ENCODE measurements around the gene DARS2. TPM values are rescaled to one million over a fixed set of nuclear protein-coding genes. Genes with fewer than 3 reads are reported as not detected.
"Not testable (repeated sequence)": the region's sequence is repeated elsewhere in the genome, so short reads cannot be mapped to it uniquely, and the experiment has no call there.

DARS2 gene
- total RNA-seq, 1 experiment from 2014 or later: 18.3 TPM

DNA sequence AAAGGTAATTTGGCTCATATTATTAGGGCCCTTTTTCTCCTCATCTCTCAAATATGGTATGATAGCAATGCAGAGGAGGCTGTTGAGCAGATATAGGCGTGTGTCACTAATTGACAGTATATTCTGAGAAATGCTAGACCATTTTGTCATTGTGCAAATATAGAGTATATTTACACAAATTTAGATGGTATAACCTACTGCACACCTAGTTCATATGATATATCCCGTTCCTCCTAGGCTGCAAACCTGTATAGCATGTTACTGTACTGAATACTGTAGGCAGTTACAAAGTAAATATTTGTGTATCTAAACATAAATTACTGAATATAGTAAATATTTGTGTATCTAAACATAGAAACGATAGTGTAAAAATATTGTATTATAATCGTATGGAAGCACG is 52.3 kb downstream of the DARS2 start:
- no TSS peak for BruUV-seq (replicated peaks)
- Histone ChIP-seq H3K27me3 (ENCODE audit: insufficient read depth, low read depth) (no peaks in the 10 kb centered on the region), H2AFZ (no peak overlapping the region), H3K27ac (no peak overlapping the region), H3K79me2 (ENCODE audit: low read depth) (no peaks in the 10 kb centered on the region), H3K9me2 (ENCODE audit: insufficient read depth) (no peaks in the 10 kb centered on the region), H3K4me1 (replicated peaks; ENCODE audit: insufficient read depth) (no peaks in the 10 kb centered on the region), H3K4me2 (no peak overlapping the region), H4K20me1 (ENCODE audit: insufficient read depth) (no peaks in the 10 kb centered on the region), H3K4me3 (no peak overlapping the region), H3K36me3 (ENCODE audit: low read depth) (no peaks in the 10 kb centered on the region), H3K9me3 (ENCODE audit: insufficient read depth, low read depth) (no peaks in the 10 kb centered on the region), H3F3A (ENCODE audit: insufficient read depth, low read depth) (0 out of 2 replicates have a peak, but pooled peaks cover 3% of the 10 kb centered on the region)
- no peak for DNase-seq
- POLR2A ChIA-PET (ENCODE audit: unreplicated experiment): no interaction called here
- CTCF ChIA-PET: no interaction called here
- intact Hi-C loops (cut with micrococcal nuclease; ENCODE audit: unreplicated experiment): no loop called here
- TF ChIP-seq EZH2 (IDR thresholded peaks at IDR 0.05; ENCODE audit: low read depth): no peak
- TF ChIP-seq, protein P1, sequence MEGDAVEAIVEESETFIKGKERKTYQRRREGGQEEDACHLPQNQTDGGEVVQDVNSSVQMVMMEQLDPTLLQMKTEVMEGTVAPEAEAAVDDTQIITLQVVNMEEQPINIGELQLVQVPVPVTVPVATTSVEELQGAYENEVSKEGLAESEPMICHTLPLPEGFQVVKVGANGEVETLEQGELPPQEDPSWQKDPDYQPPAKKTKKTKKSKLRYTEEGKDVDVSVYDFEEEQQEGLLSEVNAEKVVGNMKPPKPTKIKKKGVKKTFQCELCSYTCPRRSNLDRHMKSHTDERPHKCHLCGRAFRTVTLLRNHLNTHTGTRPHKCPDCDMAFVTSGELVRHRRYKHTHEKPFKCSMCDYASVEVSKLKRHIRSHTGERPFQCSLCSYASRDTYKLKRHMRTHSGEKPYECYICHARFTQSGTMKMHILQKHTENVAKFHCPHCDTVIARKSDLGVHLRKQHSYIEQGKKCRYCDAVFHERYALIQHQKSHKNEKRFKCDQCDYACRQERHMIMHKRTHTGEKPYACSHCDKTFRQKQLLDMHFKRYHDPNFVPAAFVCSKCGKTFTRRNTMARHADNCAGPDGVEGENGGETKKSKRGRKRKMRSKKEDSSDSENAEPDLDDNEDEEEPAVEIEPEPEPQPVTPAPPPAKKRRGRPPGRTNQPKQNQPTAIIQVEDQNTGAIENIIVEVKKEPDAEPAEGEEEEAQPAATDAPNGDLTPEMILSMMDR (conservative IDR thresholded peaks at IDR 0.05): no peak

DNA sequence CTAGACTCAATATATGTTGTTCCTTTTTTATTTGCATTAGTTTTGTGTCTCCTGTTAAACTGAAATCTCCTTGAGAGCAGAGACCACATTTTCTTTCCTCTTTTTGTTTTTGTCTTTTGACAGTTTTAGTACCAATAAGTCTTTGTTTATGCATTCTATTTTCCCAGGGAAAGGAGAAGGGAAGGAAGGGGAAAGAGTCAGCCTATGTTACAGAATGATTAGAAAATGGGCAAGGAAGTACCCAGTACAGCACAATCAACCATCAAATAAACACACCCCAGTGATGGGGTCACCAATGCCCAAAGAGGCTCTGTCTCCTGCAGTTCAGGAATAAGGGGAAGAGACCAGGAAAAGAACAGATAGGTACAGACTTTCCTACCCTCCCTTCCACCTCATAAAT is 53.8 kb downstream of the DARS2 start:
- Histone ChIP-seq H3K9me2 (ENCODE audit: insufficient read depth) (no peaks in the 10 kb centered on the region), H3F3A (ENCODE audit: insufficient read depth, low read depth) (0 out of 2 replicates have a peak, but pooled peaks cover 3% of the 10 kb centered on the region), H4K20me1 (ENCODE audit: insufficient read depth) (no peaks in the 10 kb centered on the region), H3K27ac (no peak overlapping the region), H3K79me2 (ENCODE audit: low read depth) (no peaks in the 10 kb centered on the region), H2AFZ (no peak overlapping the region), H3K9me3 (ENCODE audit: insufficient read depth, low read depth) (no peaks in the 10 kb centered on the region), H3K4me1 (replicated peaks; ENCODE audit: insufficient read depth) (no peaks in the 10 kb centered on the region), H3K27me3 (ENCODE audit: insufficient read depth, low read depth) (no peaks in the 10 kb centered on the region), H3K4me3 (no peak overlapping the region), H3K36me3 (ENCODE audit: low read depth) (no peaks in the 10 kb centered on the region), H3K4me2 (no peak overlapping the region)
- CTCF ChIA-PET: no interaction called here
- no peak for DNase-seq
- TF ChIP-seq EZH2 (IDR thresholded peaks at IDR 0.05; ENCODE audit: low read depth): no peak
- TF ChIP-seq, protein P1 (conservative IDR thresholded peaks at IDR 0.05): no peak
- intact Hi-C loops (cut with micrococcal nuclease; ENCODE audit: unreplicated experiment): no loop called here
- BruUV-seq (replicated peaks): no TSS peak
- POLR2A ChIA-PET (ENCODE audit: unreplicated experiment): no interaction called here

DNA sequence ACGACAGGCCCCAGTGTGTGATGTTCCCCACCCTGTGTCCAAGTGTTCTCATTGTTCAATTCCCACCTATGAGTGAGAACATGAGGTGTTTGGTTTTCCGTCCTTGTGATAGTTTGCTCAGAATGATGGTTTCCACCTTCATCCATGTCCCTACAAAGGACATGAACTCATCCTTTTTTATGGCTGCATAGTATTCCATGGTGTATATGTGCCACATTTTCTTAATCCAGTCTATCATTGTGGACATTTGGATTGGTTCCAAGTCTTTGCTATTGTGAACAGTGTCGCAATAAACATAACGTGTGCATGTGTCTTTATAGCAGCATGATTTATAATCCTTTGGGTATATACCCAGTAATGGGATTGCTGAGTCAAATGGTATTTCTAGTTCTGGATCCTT is 56.6 kb downstream of the DARS2 start:
- H3K27ac ChIP-seq; H2AFZ ChIP-seq; H3K9me3 ChIP-seq (ENCODE audit: insufficient read depth, low read depth); H3K4me2 ChIP-seq; H3K36me3 ChIP-seq (ENCODE audit: low read depth); H3F3A ChIP-seq (ENCODE audit: insufficient read depth, low read depth); H3K79me2 ChIP-seq (ENCODE audit: low read depth); H3K27me3 ChIP-seq (ENCODE audit: insufficient read depth, low read depth); H4K20me1 ChIP-seq (ENCODE audit: insufficient read depth); H3K9me2 ChIP-seq (ENCODE audit: insufficient read depth); DNase-seq; POLR2A ChIA-PET (ENCODE audit: unreplicated experiment); intact Hi-C loops (cut with micrococcal nuclease; ENCODE audit: unreplicated experiment); H3K4me3 ChIP-seq; H3K4me1 ChIP-seq (replicated peaks; ENCODE audit: insufficient read depth); CTCF ChIA-PET; BruUV-seq (replicated peaks): not testable (repeated sequence)

DNA sequence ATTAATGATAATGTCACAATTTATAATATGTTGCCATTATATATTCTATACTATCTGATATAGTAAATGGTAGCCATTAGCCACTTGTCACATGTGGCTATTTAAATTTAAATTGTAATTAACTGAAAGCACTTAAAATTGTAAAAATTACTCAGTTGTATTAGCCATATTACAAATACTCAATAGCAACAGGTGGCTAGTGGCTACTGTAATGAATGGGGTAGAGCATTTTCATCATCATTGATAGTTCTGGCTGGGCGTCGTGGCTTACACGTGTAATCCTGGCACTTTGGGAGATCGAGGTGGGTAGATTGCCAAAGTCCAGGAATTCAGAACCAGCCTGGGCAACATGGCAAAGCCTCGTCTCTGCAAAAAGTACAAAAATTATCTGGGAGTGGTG is 60.2 kb downstream of the DARS2 start:
- no peak for DNase-seq
- Histone ChIP-seq H3K79me2 (ENCODE audit: low read depth) (no peaks in the 10 kb centered on the region), H4K20me1 (ENCODE audit: insufficient read depth) (no peaks in the 10 kb centered on the region), H3K4me3 (no peak overlapping the region), H3K27ac (no peak overlapping the region), H3K4me1 (replicated peaks; ENCODE audit: insufficient read depth) (no peaks in the 10 kb centered on the region), H3K9me2 (ENCODE audit: insufficient read depth) (no peaks in the 10 kb centered on the region), H3K36me3 (ENCODE audit: low read depth) (0 out of 2 replicates have a peak, but pooled peaks cover 4% of the 10 kb centered on the region), H3K9me3 (ENCODE audit: insufficient read depth, low read depth) (no peaks in the 10 kb centered on the region), H3K27me3 (ENCODE audit: insufficient read depth, low read depth) (no peaks in the 10 kb centered on the region), H2AFZ (no peak overlapping the region), H3K4me2 (no peak overlapping the region), H3F3A (ENCODE audit: insufficient read depth, low read depth) (0 out of 2 replicates have a peak, but pooled peaks cover 3% of the 10 kb centered on the region)
- ChIA-PET POLR2A (ENCODE audit: unreplicated experiment) (no interaction called here), CTCF (no interaction called here)
- BruUV-seq (replicated peaks): no TSS peak
- TF ChIP-seq EZH2 (IDR thresholded peaks at IDR 0.05; ENCODE audit: low read depth): no peak
- TF ChIP-seq, protein P1 (conservative IDR thresholded peaks at IDR 0.05): no peak
- intact Hi-C loops (cut with micrococcal nuclease; ENCODE audit: unreplicated experiment): no loop called here
